ENCODE results near the gene RAB11FIP5.
"Not testable (repeated sequence)": the region's sequence is repeated elsewhere in the genome, so short reads cannot be mapped to it uniquely, and the experiment has no call there.

Gene RAB11FIP5

GRCh38 chr2:73104933-73105332 is 7.8 kb downstream of the RAB11FIP5 start:
- ChIA-PET CTCF (interaction anchor here (0.8 to 11.3 kb wide), 3 partner anchors 19 to 72 kb away, joined by 3 to 85 read pairs (median 8); no protein-coding TSS in a partner anchor), POLR2A (no interaction called here)
- H3K4me3 ChIP-seq (ENCODE audit: low read depth, low read length): no peak overlapping the region
- no peak for TF ChIP-seq CTCF (IDR thresholded peaks at IDR 0.05; ENCODE audit: insufficient read depth, low read length, missing control alignments)
- no peak for DNase-seq (ENCODE audit: low read depth, low spot score)

GRCh38 chr2:73103018-73103542 is 9.7 kb downstream of the RAB11FIP5 start:
- TF ChIP-seq CTCF (IDR thresholded peaks at IDR 0.05; ENCODE audit: insufficient read depth, low read length, missing control alignments): no peak
- ChIA-PET POLR2A (no interaction called here), CTCF (interaction anchor here (1.4 to 11.3 kb wide), 4 partner anchors 8 to 53 kb away, joined by 5 to 85 read pairs (median 6); no protein-coding TSS in a partner anchor)
- no peak for DNase-seq (ENCODE audit: low read depth, low spot score)
- no peak overlapping the region for H3K4me3 ChIP-seq (ENCODE audit: low read depth, low read length)

- DNase-seq (ENCODE audit: low read depth, low spot score): no peak
- ChIA-PET CTCF (interaction anchor here (1.1 to 11.3 kb wide), 4 partner anchors 9 to 75 kb away, joined by 3 to 85 read pairs (median 4); no protein-coding TSS in a partner anchor), POLR2A (interaction anchor here (1.2 kb wide), 1 partner anchor 12 kb away, joined by 5 read pairs; no protein-coding TSS in a partner anchor)
- TF ChIP-seq CTCF (IDR thresholded peaks at IDR 0.05; ENCODE audit: insufficient read depth, low read length, missing control alignments): no peak
- H3K4me3 ChIP-seq (ENCODE audit: low read depth, low read length): no peak overlapping the region
These were observed 11.0 kb downstream of the RAB11FIP5 start for GRCh38 chr2:73101626-73102256.

GRCh38 chr2:73100956-73101355 is 11.8 kb downstream of the RAB11FIP5 start:
- no peak overlapping the region for H3K4me3 ChIP-seq (ENCODE audit: low read depth, low read length)
- DNase-seq (ENCODE audit: low read depth, low spot score): no peak
- no peak for TF ChIP-seq CTCF (IDR thresholded peaks at IDR 0.05; ENCODE audit: insufficient read depth, low read length, missing control alignments)
- CTCF ChIA-PET: interaction anchor here (1.6 kb wide), 1 partner anchor 56 kb away, joined by 6 read pairs; no protein-coding TSS in a partner anchor
- POLR2A ChIA-PET: interaction anchor here (0.7 kb wide), 1 partner anchor 106 kb away, joined by 5 read pairs; no protein-coding TSS in a partner anchor

- no peak for TF ChIP-seq CTCF (IDR thresholded peaks at IDR 0.05; ENCODE audit: insufficient read depth, low read length, missing control alignments)
- ChIA-PET CTCF (interaction anchor here (1.1 to 1.6 kb wide), 4 partner anchors 12 to 57 kb away, joined by 3 to 6 read pairs (median 4); no protein-coding TSS in a partner anchor), POLR2A (no interaction called here)
- no peak overlapping the region for H3K4me3 ChIP-seq (ENCODE audit: low read depth, low read length)
- no peak for DNase-seq (ENCODE audit: low read depth, low spot score)
These were observed 13.3 kb downstream of the RAB11FIP5 start for GRCh38 chr2:73099486-73099885.

- ChIA-PET POLR2A (interaction anchor here (1.9 kb wide), 1 partner anchor 17 kb away, joined by 5 read pairs; the partner anchor contains the start of gene RAB11FIP5), CTCF (interaction anchor here (1.8 to 6.0 kb wide), 4 partner anchors 10 to 81 kb away, joined by 5 to 41 read pairs (median 10); no protein-coding TSS in a partner anchor)
- H3K4me3 ChIP-seq (ENCODE audit: low read depth, low read length): no peak overlapping the region
- no peak for TF ChIP-seq CTCF (IDR thresholded peaks at IDR 0.05; ENCODE audit: insufficient read depth, low read length, missing control alignments)
- DNase-seq (ENCODE audit: low read depth, low spot score): no peak
These were observed 16.8 kb downstream of the RAB11FIP5 start for GRCh38 chr2:73095910-73096309.

- DNase-seq (ENCODE audit: low read depth, low spot score); POLR2A ChIA-PET; H3K4me3 ChIP-seq (ENCODE audit: low read depth, low read length): not testable (repeated sequence)
- CTCF ChIA-PET: interaction anchor here (0.7 to 6.0 kb wide), 9 partner anchors 8 to 200 kb away, joined by 3 to 41 read pairs (median 5); partner anchors contain the start of gene RAB11FIP5
These were observed 19.0 kb downstream of the RAB11FIP5 start for GRCh38 chr2:73093601-73094218.

Measured in AG04449 (cell line).